ENCODE data around the gene FXN.

- TF ChIP-seq, protein P1, sequence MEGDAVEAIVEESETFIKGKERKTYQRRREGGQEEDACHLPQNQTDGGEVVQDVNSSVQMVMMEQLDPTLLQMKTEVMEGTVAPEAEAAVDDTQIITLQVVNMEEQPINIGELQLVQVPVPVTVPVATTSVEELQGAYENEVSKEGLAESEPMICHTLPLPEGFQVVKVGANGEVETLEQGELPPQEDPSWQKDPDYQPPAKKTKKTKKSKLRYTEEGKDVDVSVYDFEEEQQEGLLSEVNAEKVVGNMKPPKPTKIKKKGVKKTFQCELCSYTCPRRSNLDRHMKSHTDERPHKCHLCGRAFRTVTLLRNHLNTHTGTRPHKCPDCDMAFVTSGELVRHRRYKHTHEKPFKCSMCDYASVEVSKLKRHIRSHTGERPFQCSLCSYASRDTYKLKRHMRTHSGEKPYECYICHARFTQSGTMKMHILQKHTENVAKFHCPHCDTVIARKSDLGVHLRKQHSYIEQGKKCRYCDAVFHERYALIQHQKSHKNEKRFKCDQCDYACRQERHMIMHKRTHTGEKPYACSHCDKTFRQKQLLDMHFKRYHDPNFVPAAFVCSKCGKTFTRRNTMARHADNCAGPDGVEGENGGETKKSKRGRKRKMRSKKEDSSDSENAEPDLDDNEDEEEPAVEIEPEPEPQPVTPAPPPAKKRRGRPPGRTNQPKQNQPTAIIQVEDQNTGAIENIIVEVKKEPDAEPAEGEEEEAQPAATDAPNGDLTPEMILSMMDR (IDR thresholded peaks at IDR 0.05): no peak
- TF ChIP-seq EZH2 (IDR thresholded peaks at IDR 0.05; ENCODE audit: borderline replicate concordance, insufficient read depth, low read depth, low read length, poor library complexity, severe bottlenecking): no peak
These were observed 98.9 kb downstream of the FXN start for GRCh38 chr9:69134412-69134811.

All from B cell (primary cell).